H54 (cell line): ENCODE measurements around the gene ZNF578.
"Not testable (repeated sequence)": the region's sequence is repeated elsewhere in the genome, so short reads cannot be mapped to it uniquely, and the experiment has no call there.

Source experiments
- DNase-seq: peaks from one replicate; pipeline ENCODE4 v3.0.0; 2011; ENCODE audit warnings: low spot score, mixed read lengths; ENCODE audit not compliant: insufficient read length
- FAIRE-seq: peaks from 3 replicates; lab custom pipeline; 2011; peaks lifted over from hg19 to GRCh38; lab: Jason Lieb, UNC
- POLR2A ChIP-seq: IDR thresholded peaks from 2 replicates; pipeline ENCODE4 v1.6.1; 2011; ENCODE audit warnings: low read depth, mild to moderate bottlenecking, low read length

Gene ZNF578

DNA sequence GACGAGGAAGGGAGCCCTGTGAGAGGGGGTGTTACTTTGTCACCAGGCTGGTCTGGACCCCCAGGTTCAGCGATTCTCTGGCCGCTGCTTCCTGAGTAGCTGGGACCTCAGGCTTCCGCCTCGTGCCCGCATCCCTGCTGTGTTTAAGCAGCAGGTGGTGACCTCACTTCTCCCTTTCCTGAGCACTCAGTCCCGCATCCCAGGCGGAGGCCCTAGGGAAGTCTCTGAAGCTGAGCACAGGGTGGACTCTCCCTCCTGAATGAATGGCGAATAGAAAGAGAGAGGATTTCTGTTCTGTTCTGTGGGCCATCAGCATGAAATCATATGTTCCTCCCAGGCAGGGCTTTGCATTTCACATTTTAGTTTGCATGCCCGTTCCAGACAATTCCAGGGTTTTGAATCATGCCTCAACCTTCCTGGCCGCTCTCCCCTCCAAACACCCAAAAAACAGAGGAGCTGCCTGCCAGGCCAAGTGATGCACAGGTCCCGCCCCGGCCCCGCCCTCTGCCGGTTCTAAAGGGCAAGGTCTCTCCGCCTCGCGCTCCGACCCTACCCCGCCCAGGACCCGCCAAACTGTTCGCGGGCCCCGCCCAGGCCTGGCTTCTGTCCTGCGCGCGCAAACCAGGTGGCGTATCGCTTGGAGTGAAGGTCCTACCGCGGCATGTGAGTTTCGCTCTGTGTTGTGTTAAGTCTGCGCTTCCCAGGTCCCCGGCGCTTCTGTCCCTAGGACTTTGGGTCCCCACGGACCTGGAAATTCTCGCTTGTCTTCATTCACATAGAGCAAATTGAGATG lies 39.0 kb downstream of the ZNF578 start:
- DNase-seq (no peak), FAIRE-seq (no peak)
- TF ChIP-seq POLR2A, result no peak

DNA sequence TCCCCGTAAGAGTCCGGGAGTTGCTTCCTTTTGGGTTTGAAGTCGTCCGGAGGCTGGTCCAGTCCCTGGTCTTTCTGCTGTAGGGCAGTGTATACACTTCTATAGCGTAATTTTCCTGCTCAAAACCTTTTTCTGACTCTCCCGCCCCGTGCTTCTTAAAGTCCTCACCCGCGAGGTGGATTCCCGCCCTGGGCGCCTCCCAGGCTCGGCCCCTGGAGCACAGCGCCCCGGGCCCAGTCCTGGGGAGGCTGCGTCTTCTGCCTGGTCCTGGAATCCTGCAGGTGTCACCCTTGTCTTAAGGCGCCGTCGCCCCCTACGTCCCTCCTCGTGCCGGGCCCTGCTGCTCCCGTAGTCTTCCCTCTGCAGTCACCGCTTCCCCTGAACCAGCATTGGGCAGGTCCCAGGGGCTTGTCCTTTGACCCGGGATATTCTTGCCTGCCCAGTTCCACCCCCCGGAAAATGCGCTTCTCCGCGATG lies 39.7 kb downstream of the ZNF578 start:
- no peak for TF ChIP-seq POLR2A
- FAIRE-seq, result no peak
- no peak for DNase-seq

DNA sequence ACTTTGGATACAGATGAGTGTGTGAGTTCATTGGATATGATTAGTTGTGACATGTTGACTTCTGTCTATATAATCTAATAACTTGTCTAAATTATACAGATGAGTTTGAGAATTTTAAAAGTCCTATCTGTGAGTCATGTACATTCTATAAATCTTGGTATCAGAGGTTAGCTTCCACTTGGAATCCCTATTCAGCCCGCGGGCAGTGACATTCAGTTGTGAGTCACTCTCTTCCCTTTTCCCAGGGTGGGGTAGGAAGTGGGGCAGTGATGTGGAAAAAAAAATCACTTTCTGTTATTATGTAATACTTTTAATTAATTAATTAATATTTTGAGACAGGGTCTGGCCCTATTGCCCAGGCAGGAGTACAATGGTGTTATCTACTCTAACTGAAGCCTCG lies 41.2 kb downstream of the ZNF578 start:
- TF ChIP-seq POLR2A, result no peak
- peak; percentile 58 for FAIRE-seq
- peak; percentile 39 for DNase-seq

- no peak for FAIRE-seq
- DNase-seq, result no peak
- TF ChIP-seq POLR2A, result no peak
Observed at GRCh38 chr19:52498571-52498970, 45.2 kb downstream of the ZNF578 start.

GRCh38 chr19:52500474-52500873 lies 47.1 kb downstream of the ZNF578 start:
- not testable (repeated sequence) for FAIRE-seq, DNase-seq

DNA sequence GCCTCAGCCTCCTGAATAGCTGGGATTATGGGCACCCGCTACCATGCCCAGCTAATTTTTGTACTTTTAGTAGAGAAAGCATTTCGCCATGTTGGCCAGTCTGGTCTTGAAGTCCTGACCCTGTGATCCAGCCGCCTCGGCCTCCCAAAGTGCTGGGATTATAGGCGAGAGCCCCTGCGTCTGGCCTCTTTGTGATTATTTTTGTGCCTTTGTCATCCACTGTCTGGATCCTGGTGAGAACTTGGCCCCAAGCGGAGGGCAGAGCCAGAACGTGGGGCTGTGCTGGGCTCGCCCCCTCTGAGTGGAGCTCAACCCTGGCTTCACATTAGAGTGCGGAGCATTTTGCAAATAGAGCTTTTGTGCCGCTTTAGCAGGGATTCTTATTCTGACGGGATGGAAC lies 47.6 kb downstream of the ZNF578 start:
- not testable (repeated sequence) for DNase-seq, FAIRE-seq

DNA sequence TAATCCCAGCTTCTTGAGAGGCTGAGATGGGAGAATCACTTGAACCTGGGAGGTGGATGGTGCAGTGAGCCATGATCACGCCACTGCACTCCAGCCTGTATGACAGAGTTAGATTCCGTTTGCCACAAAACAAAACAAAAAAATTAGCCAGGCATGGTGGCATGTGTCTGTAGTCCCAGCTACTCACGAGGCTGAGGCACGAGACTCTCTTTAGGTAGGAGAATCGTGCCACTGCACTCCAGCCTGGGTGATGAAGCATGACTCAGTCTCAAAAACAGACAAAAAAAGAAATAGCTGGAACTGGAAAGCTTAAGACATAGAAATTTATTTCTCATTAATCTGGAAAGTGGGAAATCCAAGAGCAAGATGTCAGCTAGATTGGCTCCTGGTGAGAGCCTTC lies 53.9 kb downstream of the ZNF578 start:
- DNase-seq, result no peak
- no peak for FAIRE-seq
- TF ChIP-seq POLR2A, result no peak

- no peak for DNase-seq
- no peak for FAIRE-seq
- no peak for TF ChIP-seq POLR2A
Observed at GRCh38 chr19:52516191-52516590, 62.8 kb downstream of the ZNF578 start.

DNA sequence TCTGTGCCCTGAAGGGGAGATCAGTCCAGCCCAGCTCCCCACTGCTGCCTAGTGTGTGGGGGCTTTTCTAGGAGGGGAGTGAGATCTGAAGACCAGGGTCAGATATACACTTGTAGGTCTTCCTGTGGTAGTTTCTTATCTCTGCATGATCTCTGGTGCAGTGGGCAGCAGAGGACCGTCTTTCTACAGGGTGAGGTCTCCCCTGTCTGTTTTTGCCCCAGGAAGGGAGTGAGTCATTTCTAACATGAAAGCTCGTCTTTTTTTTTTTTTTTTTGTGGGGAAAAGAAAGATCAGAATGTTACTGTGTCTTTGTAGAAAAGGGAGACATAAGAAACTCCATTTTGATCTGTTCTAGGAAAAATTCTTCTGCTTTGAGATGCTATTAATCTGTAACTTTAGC lies 65.3 kb downstream of the ZNF578 start:
- DNase-seq (no peak), FAIRE-seq (no peak)
- no peak for TF ChIP-seq POLR2A

DNA sequence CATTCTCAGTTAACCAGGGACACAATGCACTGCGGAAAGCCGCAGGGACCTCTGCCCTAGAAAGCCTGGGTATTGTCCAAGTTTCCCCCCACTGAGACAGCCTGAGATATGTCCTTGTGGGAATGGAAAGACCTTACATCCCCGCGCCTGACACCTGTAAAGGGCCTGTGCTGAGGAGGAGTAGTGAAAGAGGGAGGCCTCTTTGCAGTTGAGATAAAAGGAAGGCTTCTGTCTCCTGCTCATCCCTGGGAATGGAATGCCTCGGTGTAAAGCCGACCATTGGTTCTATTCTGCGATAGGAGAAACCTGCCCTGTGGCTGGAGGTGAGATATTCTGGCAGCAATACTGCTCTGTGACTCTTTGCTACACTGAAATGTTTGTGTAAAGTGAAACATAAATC lies 65.8 kb downstream of the ZNF578 start:
- not testable (repeated sequence) for DNase-seq, FAIRE-seq

DNA sequence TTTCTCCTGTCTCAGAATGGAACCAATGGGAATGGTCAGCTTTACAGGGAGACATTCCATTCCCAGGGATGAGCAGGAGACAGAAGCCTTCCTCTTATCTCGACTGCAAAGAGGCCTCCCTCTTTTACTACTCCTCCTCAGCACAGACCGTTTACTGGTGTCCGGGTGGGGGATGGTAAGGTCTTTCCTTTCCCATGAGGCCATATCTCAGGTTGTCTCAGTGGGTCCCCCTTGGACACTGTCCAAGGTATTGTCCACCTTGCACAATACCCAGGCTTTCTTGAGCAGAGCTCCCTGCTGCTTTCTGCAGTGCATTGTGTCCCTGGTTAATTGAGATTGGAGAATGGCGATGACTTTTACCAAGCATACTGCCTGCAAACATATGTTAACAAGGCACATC lies 66.7 kb downstream of the ZNF578 start:
- TF ChIP-seq POLR2A, result no peak
- DNase-seq (no peak), FAIRE-seq (no peak)

GRCh38 chr19:52522551-52522950 lies 69.2 kb downstream of the ZNF578 start:
- no peak for TF ChIP-seq POLR2A
- FAIRE-seq (no peak), DNase-seq (no peak)

- no peak for DNase-seq
- no peak for FAIRE-seq
- no peak for TF ChIP-seq POLR2A
Observed at GRCh38 chr19:52524086-52524485, 70.7 kb downstream of the ZNF578 start.

- peak; percentile 53 for FAIRE-seq
- peak; percentile 57; the same call in 1 of the 2 replicates for TF ChIP-seq POLR2A
- peak; percentile 90 for DNase-seq
Observed at GRCh38 chr19:52527134-52527955, 74.0 kb downstream of the ZNF578 start, which contains the start of gene ZNF808. Gene ZNF808 (plus strand): TSS chr19:52527668. CDS start chr19:52543285, 15,617 bp downstream.
